Activated CD4-positive, alpha-beta T cell treated with anti-CD3 and anti-CD28 coated beads for 4 hours (primary cell): ENCODE measurements around the gene CEP83.
"Not testable (repeated sequence)": the region's sequence is repeated elsewhere in the genome, so short reads cannot be mapped to it uniquely, and the experiment has no call there.

ENCODE experiments used
- DNase-seq, 2 donors: peaks; one replicate each; pipeline ENCODE4 v3.0.0-alpha.2; 2020

CEP83 gene

DNA sequence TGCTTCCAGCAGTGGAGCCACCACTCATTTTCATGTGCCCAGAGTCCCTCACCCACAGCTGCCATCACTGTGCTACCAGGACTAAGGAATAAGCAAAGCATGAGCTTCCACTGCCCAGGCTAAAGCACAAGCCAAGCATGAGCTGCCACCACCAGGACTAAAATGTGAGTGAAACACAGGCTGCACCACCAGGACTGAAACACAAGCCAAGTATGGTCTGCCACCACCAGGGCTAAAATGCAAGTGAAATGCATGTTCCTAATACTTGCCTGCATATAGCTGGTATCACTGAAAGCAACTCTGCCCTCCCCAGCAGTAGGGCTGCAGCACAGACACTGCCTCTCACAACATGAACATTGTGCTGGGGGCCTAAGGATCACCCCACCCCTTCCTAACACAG lies 30.0 kb downstream of the CEP83 start:
- no peak for DNase-seq

DNA sequence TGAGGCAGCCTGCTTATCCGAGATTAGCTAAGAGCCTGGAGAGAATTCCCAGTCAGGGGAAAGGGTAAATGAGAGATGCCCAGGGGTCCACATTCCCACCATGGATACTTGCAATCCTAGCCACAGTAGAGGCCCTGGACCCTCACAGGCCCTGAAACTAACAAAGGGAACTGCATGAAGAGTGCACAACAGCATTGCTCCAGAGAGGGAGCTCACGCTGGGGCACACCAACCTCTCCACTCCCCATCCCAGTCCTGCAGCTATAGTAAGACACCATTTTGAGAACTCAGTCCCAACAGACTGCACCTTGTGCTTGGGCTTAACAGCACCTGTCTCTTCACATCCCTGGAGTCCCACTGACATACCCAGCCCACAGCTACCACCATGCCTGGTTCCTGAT lies 30.5 kb downstream of the CEP83 start:
- no peak for DNase-seq

DNA sequence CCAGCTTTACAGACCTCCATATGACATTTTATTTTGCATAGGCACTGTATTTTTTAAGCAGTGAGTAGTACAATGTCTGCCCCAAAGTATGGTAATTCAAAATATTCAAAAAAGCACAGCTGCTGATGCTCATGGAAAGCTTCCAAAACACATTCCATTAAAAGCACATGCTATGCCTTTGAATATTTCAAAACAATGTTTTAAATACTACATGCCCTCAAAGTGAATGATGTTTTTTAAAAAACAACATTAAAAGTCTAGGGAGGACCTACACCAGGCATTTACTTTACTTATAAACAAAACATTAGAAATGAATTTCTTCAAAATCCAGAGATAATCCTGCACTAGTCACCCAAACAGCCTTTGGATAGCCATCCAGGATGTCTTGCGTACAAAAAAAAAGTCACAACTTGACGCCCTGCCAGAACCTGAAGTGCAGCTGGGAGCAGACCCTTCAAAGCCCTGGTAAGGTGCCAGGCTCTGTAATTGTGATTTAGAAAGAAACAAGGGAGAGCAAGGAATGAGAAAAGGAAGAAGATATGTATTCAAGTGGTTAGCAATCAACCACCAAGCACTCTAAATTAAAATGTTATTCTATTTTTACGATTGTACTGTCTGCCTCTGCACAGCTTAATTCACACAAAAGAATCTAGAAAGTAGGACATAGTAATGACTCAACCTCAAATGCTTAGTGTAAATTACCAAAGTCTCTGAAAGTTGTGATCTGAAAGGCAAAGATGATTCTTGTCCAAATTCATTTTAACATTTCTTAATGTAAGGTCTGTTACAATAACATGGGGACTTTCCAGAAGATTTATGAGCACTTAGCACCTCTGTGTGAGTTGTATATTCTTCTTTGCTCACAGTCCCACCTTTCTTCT lies 31.9 kb downstream of the CEP83 start:
- DNase-seq, result no peak

DNA sequence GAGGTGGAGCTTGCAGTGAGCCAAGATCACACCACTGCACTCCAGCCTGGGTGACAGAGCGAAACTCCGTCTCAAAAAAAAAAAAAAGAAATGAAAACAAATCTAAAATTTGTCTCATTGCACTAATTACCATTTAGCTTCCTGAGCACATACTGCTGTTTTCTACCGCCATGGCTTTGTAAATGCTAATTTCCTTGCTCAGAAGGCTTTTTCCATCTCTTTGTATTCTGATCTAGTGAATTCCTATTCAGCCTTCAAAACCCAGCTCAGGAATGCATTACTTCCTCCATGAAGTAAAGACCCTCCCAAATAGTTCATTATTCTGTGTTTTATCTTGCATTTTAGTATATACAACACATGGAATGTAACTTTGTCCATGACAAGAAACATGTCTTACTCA lies 33.6 kb downstream of the CEP83 start:
- no peak for DNase-seq

DNA sequence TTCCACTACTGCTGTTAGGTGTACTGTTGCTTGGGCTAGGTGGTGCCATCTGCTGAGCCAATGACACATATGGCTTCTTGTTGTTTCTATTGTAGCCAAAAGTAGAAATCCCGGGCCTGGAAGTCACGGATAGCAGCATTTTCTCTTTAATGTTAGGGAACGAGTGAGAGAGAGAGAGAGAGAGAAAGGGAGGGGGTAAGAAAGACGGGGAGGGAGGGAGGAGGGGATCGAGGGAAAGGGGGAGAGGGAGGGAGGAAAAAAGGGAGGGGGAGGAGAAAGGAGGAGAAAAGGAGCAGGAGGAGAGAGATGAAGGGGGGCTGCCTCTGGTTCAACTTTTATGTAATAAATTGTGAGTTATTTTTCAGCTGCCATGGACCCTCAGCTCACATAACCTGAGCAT lies 34.8 kb downstream of the CEP83 start:
- not testable (repeated sequence) for DNase-seq

DNA sequence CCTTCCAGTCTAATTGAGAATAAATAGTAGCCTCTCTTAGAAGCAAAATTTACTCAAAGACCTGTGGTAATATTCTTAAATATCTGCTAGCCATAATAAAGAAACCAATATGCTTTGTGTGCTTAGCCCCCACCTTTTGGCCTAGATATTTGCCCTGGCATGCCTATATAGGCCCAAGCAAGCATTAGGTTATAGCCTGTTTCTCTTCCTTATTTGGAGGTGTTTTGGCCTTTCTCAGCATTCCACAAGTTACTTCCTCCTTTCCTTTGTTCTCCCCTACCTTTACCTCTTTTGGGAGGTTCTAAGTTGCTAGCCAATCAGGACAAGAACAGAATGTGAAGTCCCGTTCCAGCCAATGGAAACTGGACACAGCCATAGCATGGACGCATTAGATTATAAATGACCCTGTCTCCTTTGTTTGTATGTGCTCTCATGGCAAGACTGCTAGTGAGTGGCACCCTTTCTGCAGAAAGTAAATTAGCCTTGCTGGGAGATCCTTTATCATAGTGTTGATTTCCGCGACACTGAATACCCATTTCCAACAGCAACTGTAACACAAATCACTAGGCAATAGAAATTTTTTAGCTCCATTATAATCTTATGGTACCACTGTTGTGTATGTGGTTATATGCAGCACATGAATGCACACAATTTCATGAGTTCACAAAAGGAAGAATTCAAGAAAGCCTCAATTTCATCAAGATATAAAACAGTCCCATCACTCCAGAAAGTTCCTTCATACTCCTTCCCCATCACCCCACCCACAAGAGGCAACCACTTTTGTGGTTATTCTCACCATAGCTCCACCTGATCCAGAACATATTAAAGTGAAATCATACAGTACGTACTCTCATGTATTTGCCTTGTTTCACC lies 37.6 kb downstream of the CEP83 start:
- DNase-seq, result no peak

DNA sequence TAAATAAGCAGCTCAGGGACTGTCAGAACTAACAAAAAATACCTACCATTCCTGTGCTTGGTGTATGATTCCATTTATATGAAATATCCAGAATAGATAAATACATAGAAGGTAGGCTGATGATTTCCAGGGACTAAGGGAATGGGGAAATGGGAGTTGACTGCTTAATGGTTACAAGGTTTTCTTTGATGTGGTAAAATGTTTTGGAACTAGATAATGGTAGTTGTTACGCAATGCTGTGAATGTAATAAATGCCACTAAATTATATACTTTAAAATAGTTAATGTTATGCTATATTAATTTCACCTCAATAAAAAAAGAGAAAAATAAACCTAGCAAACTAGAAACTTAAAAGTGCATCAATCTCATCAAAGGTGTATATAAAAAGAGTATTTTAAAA lies 41.1 kb downstream of the CEP83 start:
- DNase-seq, result no peak

DNA sequence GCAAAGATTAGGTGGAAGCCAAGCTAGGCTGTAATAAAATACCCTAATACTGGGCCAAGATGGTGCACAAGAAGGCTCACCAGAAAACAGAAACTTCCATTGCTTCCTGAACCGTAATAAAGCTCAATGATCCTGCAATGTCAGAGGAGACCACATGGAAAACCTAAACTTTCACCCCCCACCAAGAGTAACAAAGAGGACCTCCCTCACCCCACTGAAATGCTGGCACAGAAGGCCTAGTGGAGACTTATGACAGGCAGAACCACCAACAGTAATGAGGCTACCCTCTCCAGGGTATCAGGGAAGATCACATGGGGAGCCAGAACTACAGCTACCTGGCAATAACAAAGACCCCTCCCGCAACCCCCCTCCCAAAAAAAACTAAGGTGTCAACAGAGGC lies 43.1 kb downstream of the CEP83 start:
- no peak for DNase-seq

DNA sequence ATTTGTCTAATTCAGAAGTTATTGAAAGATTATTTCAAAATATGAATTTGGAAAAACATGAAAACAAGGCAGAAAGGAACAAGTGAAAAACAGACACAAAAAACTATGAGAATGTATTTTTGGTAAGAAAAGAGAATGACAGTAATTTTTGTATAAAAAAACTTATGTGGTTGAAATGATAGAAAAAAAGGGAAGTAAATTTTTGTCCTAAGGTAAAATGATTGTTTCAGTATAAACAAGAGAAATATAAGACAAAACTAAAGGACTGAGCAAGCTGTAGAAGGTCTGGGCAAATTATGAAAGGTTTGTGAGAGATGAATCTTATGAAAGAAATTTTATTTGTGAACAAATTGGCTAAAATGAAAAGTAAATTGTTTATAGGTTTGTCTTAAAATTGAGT lies 44.6 kb downstream of the CEP83 start:
- no peak for DNase-seq

DNA sequence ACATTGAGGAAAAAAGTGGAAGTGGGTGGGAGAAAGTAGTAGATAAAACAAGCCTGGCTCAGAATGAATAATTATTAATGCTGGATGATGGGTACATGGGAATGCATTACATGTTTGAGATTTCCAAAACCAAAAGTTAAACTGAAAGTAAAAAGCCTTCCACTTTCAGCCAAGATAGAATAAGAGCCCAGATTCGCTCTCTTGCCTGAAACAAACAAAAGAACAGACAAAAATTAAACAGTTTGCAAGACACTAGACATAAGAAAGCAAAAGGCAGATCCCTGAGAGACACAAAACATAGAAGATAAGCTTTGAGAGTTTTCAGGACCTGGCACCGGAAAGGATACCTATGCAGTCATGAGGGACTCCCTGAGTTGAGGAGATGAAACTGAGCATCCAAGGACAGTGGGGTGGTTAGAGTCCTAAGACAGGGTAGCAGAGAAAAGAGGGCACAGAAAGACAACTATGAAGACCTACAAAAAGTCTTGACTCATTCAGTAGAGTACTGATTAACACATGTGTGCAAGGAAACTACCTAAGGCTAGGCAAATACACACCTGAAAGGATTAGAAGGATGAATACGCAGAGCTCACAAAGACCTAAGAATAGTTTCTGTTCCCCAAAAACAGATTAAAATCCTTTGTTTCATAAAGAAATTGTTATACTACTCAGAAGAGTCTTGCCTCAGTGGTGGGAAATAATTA lies 54.1 kb downstream of the CEP83 start:
- no peak for DNase-seq

DNA sequence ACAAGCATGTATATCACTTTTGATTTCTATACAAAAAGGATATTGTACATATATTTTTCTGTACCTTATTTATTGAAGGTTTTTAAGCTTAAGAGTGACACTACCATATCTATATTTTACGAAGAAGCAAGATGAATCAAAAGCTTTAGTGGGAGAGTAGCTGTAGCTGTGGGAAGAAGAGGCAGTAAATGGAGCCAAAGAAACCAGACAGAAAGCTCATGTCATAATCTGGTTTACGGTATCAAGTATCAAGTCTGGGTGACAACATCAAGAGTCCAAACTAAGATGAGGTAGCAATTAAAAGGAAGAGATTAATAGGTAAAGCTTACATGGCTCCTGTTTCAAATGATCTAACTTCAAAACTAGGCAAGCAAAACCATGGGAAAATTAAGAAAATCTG lies 54.8 kb downstream of the CEP83 start:
- no peak for DNase-seq

DNA sequence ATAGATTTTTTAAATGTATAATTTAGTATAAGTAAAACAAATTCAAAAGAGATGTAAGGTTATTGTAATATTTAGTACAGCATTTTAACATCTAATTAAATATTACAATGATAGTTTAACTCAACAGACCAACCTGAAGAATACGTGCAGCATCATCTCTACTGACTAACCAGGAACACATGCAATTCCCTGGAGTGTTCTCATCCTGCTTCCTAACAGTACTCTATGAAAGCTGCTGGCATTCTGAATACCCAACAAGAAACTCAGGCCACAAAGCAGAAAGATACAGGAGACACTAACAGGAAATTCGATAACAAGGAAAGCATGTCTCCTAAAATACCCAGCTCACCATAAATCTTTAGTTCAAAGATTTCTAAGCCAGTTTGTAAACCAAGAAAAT lies 58.3 kb downstream of the CEP83 start:
- DNase-seq, result no peak

DNA sequence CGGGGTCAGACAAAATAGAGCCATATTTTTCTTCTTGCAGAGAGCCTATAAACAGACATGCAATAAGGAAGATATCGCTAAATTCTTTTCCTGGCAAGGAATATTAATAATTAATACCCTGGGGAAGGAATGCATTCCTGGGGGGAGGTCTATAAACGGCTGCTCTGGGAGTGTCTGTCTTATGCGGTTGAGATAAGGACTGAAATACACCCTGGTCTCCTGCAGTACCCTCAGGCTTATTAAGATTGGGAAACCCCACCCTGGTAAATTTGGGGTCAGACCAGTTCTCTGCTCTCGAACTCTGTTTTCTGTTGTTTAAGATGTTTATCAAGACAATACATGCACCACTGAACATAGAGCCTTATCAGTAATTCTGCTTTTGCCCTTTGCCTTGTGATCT lies 61.0 kb downstream of the CEP83 start:
- DNase-seq, result not testable (repeated sequence)

DNA sequence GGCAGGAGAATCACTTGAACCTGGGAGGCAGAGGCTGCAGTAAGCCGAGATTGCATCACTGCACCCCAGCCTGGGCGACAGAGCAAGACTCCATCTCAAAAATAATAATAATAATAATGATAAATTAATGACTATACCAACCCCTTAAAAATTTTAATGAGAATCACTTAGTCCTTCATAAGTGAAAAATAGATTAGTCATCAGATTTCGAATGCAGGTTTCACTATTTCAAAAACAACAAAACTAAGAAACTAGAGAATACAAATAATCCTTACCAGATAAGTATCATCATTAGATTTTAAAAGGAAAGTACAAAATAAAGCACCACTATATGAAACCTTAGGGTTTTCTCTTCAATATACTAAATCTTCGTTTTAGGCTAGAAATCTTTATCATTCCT lies 62.3 kb downstream of the CEP83 start:
- no peak for DNase-seq

DNA sequence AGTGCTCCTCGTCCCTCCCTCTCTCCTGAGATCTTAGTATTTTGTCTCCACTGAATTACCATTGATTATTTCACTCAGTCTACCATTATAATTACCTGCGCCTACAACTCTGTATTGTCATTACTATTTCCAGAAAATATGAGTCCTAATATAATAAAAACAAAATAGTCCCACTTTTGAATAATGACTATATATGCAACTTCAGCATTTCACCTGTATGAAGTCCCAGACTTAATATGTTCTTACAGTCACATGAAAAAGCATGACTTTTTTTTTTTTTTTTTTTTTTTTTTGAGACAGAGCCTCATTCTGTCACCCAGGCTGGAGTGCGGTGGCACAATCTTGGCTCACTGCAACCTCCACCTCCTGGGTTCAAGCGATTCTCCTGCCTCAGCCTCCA lies 63.7 kb downstream of the CEP83 start:
- not testable (repeated sequence) for DNase-seq

DNA sequence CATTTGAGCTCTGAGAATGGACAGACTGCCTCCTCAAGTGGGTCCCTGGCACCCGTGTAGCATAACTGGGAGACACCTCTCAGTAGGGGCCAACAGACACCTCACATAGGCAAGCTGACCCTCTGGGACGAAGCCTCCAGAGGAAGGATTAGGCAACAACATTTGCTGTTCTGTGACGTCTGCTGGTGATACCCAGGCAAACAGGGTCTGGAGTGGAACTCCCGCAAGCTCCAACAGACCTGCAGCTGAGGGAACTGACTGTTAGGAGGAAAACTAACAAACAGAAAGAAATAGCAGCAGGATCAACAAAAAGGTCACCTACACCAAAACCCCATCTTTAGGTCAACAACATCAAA lies 69.6 kb downstream of the CEP83 start:
- no peak for DNase-seq

DNA sequence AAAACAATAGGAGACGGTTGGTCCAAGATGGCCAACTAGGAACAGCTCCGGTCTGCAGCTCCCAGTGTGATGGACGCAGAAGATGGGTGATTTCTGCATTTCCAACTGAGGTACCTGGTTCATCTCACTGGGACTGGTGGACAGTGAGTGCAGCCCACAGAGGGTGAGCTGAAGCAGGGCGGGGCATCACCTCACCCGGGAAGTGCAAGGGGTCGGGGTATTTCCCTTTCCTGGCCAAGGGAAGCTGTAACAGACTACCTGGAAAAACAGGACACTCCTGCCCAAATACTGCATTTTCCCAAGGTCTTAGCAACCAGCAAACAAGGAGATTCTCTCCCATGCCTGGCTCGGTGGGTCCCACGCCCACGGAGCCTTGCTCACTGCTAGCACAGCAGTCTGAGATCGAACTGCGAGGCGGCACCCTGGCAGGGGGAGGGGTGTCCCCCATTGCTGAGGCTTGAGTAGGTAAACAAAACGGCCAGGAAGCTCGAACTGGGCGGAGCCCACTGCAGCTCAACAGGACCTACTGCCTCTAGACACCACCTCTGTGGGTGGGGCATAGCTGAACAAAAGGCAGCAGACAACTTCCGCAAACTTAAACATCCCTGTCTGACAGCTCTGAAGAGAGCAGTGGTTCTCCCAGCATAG lies 70.1 kb downstream of the CEP83 start:
- DNase-seq, result not testable (repeated sequence)

DNA sequence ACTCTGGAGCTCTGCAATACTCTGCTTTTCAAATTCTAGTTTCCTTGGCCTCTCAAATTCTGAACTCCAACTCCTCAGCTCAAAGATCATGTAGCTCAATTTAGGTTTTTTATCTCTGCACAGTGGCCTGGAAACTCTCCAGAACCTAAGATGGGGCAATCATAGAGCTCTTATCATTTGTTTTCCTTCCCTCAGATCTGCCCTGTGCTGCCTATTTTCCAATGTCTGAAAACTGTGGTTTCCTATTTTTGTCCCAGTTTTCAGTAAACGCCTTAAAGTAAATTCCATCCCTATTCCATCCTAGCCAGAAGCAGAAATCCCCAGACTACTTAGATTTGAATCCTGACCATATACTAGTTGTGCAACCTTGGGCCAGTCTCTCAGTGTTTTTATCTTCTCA lies 73.2 kb downstream of the CEP83 start:
- DNase-seq, result no peak

DNA sequence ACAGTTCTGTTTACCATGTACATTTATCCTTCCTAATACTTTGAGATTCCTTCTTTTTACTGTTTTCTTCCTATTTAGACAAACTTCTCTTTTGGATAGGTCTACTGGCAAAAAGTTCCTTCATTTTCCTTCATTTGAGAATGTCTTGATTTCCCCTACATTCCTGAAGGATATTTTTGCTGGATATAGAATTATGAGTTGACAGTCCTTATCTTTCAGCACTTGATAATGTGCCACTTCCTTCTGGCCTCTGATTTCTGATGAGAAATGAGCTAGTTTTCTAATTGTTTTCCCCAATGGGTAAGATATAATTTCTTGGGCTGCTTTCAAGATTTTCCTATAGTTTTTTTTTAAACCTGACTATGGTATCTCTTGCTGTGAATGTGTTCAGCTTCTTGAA lies 75.6 kb downstream of the CEP83 start:
- no peak for DNase-seq

DNA sequence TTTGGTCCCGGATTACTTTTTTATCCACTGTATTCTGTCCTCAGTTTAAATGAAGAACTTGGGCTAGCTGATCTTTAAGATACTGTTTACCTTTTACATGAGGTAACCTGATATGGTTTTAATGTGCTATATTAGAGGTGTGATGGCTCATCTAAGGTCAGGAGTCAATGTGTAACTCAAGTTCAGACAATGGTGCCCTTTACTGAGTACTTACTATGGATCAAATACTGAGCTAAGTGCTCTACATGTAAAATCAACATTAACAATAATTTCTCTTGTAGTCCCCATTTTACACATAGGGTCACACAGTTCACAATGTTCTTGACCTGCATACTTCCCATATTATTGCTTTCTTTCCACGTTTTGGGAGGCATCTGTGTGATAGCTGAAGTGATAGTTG lies 79.2 kb downstream of the CEP83 start:
- no peak for DNase-seq

DNA sequence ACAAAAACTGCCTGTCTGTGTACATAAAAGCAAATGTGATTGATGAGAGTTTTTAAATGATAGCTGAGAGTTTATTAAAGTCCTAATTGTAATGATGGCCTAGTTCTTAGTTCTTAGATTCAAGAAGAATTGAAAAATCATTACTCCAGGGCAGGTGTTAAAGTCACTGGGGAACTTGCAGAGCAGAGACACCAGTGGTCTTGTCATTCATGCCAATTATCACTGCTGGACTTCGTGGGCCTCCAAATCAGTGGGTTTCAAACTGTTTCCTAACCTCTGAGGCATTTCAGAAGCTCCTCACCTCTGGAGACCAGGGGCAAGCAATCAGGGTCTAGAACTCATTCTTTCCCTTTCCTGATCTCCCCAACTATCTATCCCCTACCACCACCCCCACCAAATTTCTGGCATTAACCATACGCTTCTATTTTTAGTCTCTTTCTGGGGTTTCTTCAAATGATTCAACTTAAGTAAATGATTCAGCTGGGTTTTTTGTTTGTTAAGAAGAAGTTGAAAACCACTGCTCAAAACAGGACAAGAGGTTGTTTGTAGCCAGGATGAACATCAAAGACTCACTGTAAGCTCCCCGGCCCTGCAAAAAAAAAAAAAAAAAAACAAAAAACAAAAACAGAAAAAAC lies 80.1 kb downstream of the CEP83 start:
- no peak for DNase-seq

DNA sequence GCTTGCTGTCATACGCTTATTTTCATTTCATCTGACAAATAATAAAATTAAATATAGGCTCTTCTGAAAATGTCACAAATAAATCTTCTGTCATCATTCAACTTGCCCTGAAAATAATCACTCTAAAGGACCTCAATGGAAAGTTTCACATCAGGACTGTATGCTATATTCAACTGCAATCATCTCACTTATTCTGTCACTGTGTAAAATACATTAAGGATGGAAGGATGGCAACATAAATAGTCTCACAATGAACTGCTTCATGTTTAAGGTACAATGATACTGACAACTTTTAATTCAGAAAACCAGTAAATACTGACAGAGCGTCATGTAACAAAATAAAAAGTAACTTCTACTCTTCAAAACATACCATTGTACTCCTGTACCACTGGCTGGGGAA lies 82.1 kb downstream of the CEP83 start:
- DNase-seq, result no peak

DNA sequence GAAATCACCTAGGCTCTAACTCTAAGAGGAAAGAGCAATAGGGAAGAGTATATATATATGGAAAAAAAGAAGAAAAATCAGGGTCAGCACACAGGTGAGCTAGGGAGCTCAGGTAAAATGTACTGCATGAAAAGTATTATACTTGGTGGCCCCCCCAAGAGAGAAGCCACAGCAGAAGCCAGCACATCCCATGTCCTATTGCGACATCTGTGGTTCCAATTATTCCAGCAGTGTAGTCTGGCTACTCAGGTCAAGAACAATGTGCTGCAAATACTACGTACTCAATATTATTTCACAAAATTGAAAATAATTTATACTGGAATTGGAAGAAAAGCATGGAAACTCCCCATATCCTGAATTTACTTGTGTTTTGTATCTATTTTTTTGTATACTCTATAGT lies 85.5 kb downstream of the CEP83 start:
- DNase-seq, result no peak
